ENCODE results near the gene CNKSR2.

Gene CNKSR2

DNA sequence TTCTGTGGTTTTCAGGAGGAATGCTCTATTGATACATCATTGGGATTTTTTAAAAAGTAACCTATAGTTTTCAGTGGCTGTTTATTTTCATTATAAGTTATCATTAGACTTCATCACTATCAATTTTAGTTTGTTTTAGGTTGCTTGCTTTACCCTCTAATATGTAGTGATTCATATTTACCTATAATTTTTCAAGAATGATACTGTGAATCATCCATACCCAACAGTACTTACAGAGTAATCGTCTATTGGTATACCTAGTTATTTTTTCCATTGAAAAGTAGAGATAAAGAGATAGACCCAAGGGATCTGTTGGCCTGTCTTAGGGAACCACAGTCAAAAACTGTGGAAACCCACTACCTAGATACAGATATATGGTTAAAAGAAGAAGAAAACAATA lies 200.6 kb downstream of the CNKSR2 start:
- Histone ChIP-seq H2AFZ (ENCODE audit: low read depth, low read length) (no peak overlapping the region), H3K79me2 (ENCODE audit: low read length) (no peaks in the 10 kb centered on the region)
- no peak for TF ChIP-seq EZH2phosphoT487 (IDR thresholded peaks at IDR 0.05; ENCODE audit: low read depth)
- TF ChIP-seq, protein P1, sequence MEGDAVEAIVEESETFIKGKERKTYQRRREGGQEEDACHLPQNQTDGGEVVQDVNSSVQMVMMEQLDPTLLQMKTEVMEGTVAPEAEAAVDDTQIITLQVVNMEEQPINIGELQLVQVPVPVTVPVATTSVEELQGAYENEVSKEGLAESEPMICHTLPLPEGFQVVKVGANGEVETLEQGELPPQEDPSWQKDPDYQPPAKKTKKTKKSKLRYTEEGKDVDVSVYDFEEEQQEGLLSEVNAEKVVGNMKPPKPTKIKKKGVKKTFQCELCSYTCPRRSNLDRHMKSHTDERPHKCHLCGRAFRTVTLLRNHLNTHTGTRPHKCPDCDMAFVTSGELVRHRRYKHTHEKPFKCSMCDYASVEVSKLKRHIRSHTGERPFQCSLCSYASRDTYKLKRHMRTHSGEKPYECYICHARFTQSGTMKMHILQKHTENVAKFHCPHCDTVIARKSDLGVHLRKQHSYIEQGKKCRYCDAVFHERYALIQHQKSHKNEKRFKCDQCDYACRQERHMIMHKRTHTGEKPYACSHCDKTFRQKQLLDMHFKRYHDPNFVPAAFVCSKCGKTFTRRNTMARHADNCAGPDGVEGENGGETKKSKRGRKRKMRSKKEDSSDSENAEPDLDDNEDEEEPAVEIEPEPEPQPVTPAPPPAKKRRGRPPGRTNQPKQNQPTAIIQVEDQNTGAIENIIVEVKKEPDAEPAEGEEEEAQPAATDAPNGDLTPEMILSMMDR (IDR thresholded peaks at IDR 0.05; ENCODE audit: low read depth, low read length) = no peak

DNA sequence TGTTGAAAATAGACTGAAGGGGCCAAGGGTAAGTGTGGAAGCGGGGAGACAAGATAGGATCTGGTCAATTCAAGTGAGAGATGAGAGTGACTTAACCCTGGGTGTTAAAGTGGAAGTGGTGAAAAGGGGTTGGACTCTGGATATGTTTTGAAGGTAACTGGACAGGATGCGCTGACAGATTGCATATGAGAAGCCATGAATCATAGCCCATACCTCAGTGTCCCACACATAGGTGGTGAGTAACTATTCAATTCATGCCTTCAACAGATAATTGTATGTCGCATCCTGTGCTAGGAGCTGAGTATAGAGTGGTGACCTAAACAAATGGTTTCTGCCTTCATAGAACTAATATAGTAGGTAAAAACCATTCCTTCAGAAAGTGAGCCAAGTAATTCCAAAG lies 207.3 kb downstream of the CNKSR2 start:
- Histone ChIP-seq H3K9me3 (ENCODE audit: insufficient read depth, low read length) (no peaks in the 10 kb centered on the region), H3K4me2 (ENCODE audit: low read length) (no peak overlapping the region), H3K27ac (ENCODE audit: low read length) (no peak overlapping the region), H4K20me1 (ENCODE audit: insufficient read depth, low read length) (no peaks in the 10 kb centered on the region), H3K36me3 (replicated peaks; ENCODE audit: low read depth, low read length) (no peaks in the 10 kb centered on the region), H3K9ac (ENCODE audit: low read length) (no peak overlapping the region), H3K79me2 (ENCODE audit: low read length) (no peaks in the 10 kb centered on the region), H2AFZ (ENCODE audit: low read depth, low read length) (no peak overlapping the region), H3K27me3 (ENCODE audit: low read depth, low read length) (no peaks in the 10 kb centered on the region), H3K4me3 (ENCODE audit: low read length) (no peak overlapping the region), H3K4me1 (ENCODE audit: low read length) (no peaks in the 10 kb centered on the region)
- no peak for TF ChIP-seq EZH2phosphoT487 (IDR thresholded peaks at IDR 0.05; ENCODE audit: low read depth)
- TF ChIP-seq, protein P1 (IDR thresholded peaks at IDR 0.05; ENCODE audit: low read depth, low read length) = no peak

More for the DNA sequence above, 200.6 kb downstream of the CNKSR2 start:
- Histone ChIP-seq H3K36me3 (replicated peaks; ENCODE audit: low read depth, low read length) (no peaks in the 10 kb centered on the region), H4K20me1 (ENCODE audit: insufficient read depth, low read length) (no peaks in the 10 kb centered on the region), H3K9me3 (ENCODE audit: insufficient read depth, low read length) (no peaks in the 10 kb centered on the region), H3K27ac (ENCODE audit: low read length) (no peak overlapping the region), H3K4me2 (ENCODE audit: low read length) (no peak overlapping the region), H3K4me1 (ENCODE audit: low read length) (no peaks in the 10 kb centered on the region), H3K9ac (ENCODE audit: low read length) (no peak overlapping the region), H3K27me3 (ENCODE audit: low read depth, low read length) (no peaks in the 10 kb centered on the region), H3K4me3 (ENCODE audit: low read length) (no peak overlapping the region)

DNA sequence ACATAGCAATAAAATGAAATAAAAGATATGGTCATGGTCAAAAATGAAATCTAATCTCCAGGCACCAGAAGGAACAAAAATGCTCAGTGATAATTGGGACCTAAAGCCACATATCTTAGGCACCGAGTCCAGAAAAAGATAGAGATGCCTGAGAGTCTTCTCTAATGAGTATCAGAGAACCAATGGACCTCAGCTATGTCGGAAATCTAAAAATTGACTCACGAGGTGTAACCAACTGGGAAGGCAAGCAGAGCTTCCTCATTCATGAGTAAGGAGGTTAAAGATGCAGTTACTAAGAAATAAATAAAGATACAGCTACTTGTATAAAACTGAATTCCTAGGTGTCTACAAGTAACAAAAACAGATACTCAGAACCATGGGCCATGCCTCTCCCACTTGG lies 211.8 kb downstream of the CNKSR2 start:
- no peaks in the 10 kb centered on the region for H3K9me3 ChIP-seq (ENCODE audit: insufficient read depth, low read length)
- H3K4me3 ChIP-seq (ENCODE audit: low read length) = no peak overlapping the region

DNA sequence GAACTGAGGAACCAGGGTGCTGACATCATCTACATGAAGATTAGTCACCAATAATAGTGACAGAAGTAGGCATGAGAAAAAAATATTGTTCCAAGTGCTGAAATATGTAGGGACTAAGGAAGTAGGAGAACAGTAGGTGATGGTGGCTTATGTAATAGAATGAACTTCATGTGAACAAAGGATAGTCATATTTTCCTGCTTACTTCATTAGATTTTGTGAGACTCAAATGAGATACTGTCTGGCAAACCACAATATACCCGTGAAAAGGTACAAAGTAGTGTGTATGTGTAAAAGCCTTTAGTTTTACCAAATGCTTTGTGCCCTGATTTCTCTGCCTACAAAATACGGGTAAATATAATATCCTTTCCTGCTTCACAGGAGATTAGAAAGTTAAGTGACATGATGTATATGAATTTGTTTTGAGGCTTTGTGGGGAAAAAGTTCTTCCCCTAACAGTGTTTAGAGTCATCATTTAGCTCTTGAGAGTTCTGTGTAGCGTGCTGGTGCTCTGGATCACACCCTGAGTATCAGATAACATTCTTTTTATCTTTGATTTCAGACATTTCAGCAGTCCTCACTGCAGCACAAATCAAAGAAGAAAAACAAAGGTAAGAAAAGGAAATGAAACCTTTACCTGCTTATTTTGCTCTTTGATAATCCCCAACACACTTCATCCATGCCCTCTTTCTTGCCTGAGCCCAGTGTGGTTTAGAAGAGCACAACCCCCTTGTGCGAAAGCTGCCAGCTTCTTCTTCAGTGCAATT lies 216.0 kb downstream of the CNKSR2 start:
- no peaks in the 10 kb centered on the region for H3K27me3 ChIP-seq (ENCODE audit: low read depth, low read length)
- no peak overlapping the region for H3K9ac ChIP-seq (ENCODE audit: low read length)
- no peaks in the 10 kb centered on the region for H3K79me2 ChIP-seq (ENCODE audit: low read length)
- no peak overlapping the region for H3K4me3 ChIP-seq (ENCODE audit: low read length)
- no peak overlapping the region for H3K4me2 ChIP-seq (ENCODE audit: low read length)
- H3K36me3 ChIP-seq (replicated peaks; ENCODE audit: low read depth, low read length) = no peaks in the 10 kb centered on the region
- H2AFZ ChIP-seq (ENCODE audit: low read depth, low read length) = no peak overlapping the region
- no peak overlapping the region for H3K27ac ChIP-seq (ENCODE audit: low read length)
- H4K20me1 ChIP-seq (ENCODE audit: insufficient read depth, low read length) = no peaks in the 10 kb centered on the region
- TF ChIP-seq EZH2phosphoT487 (IDR thresholded peaks at IDR 0.05; ENCODE audit: low read depth) = no peak
- TF ChIP-seq, protein P1 (IDR thresholded peaks at IDR 0.05; ENCODE audit: low read depth, low read length) = no peak
- H3K4me1 ChIP-seq (ENCODE audit: low read length) = no peaks in the 10 kb centered on the region
- no peaks in the 10 kb centered on the region for H3K9me3 ChIP-seq (ENCODE audit: insufficient read depth, low read length)

More for the DNA sequence above, 211.8 kb downstream of the CNKSR2 start:
- Histone ChIP-seq H3K36me3 (replicated peaks; ENCODE audit: low read depth, low read length) (no peaks in the 10 kb centered on the region), H3K27me3 (ENCODE audit: low read depth, low read length) (no peaks in the 10 kb centered on the region), H3K27ac (ENCODE audit: low read length) (no peak overlapping the region), H3K9ac (ENCODE audit: low read length) (no peak overlapping the region), H4K20me1 (ENCODE audit: insufficient read depth, low read length) (no peaks in the 10 kb centered on the region), H3K4me2 (ENCODE audit: low read length) (no peak overlapping the region), H2AFZ (ENCODE audit: low read depth, low read length) (no peak overlapping the region), H3K4me1 (ENCODE audit: low read length) (no peaks in the 10 kb centered on the region), H3K79me2 (ENCODE audit: low read length) (no peaks in the 10 kb centered on the region)
- TF ChIP-seq, protein P1 (IDR thresholded peaks at IDR 0.05; ENCODE audit: low read depth, low read length) = no peak
- TF ChIP-seq EZH2phosphoT487 (IDR thresholded peaks at IDR 0.05; ENCODE audit: low read depth) = no peak

All from OCI-LY3 (cell line).